ENCODE data around the gene SLC6A13.

Gene SLC6A13

DNA sequence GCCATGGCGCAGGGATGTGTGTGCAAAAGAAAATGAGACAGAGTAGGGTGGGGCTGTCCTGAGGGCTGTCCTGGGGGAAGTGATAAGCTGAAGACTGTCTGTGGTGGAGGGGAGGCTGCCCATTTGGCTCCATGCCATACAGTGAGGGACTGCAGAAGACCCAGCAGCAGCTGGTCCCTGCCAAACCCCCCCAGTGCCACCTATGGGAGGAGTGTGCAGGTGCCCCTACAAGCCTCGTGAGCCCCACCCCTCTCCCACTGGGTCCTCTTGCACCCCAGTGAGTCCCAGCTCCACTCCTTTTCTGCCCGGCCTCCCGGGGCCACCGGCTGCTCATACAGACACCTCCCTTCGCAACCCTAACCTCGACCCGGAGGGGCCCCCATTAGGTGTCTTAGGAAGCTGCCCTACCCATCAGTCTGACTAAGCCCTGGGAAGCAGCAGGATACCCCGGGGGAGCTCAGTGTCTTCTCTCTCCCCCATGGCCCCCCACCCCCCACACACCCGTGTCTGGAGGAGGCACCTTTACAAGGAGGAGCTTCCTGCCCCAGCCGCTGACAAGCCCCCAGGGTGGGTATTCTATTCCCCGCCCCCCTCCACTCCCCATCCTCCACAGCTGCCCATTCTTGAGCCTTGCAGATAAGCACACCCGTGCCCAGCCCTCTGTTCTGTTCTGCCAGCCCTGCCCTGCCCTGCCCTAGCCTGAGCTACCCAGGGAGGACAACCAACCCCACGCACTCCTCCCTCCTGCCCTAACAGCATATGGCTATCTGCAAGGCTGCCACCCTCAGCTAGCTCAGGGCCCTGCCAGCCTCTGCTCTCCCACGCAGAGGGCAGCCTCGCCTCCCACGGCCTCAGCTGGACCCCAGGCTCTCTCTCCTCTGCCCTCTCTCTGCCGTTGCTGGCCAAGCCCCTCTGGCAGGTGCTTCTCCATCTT is 90.6 kb downstream of the SLC6A13 start:
- Histone ChIP-seq H3K9me3 (ENCODE audit: control insufficient read depth in 2 of 2, low read length in 2 of 2) (no peaks in the 10 kb centered on the region), H3K9ac (ENCODE audit: low read length in 2 of 2) (no peak overlapping the region), H3K36me3 (ENCODE audit: control insufficient read depth in 2 of 2, insufficient read depth in 2 of 2, low read length in 2 of 2) (no peaks in the 10 kb centered on the region), H3K4me1 (ENCODE audit: control insufficient read depth, insufficient read depth, low read length) (peaks cover 6% of the 10 kb centered on the region), H3K27ac (ENCODE audit: low read length) (no peak overlapping the region), H3K4me3 (ENCODE audit: low read length in 2 of 2) (no peak overlapping the region), H3K27me3 (ENCODE audit: control insufficient read depth in 1 of 2, insufficient read depth in 2 of 2, low read length in 2 of 2) (peaks cover 5% of the 10 kb centered on the region in 2 donors)

DNA sequence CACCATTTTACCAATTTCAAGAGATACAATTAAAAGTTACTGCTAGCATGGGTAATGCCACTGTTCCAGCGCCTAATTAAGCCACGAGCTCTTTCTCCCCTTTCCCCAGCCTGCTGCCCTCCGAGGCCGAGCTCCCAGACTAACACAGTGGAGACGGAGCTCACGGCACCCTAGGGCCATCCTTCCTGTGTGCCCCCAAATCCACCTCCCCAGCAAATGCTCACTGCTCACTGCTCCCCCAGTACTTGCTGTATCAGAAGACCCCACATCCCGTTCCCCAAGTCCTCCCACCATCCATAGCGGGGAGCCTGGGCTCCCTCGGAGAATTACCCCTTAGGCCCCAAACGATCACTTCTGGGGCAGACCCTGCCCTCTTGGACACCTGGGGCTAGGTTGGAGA is 91.4 kb downstream of the SLC6A13 start:
- H3K27me3 ChIP-seq (ENCODE audit: control insufficient read depth in 1 of 2, insufficient read depth in 2 of 2, low read length in 2 of 2) = peaks cover 3 to 5% of the 10 kb centered on the region in 2 donors
- H3K36me3 ChIP-seq (ENCODE audit: control insufficient read depth in 2 of 2, insufficient read depth in 2 of 2, low read length in 2 of 2) = no peaks in the 10 kb centered on the region
- H3K27ac ChIP-seq (ENCODE audit: low read length) = no peak overlapping the region
- H3K9ac ChIP-seq (ENCODE audit: low read length in 2 of 2) = no peak overlapping the region
- H3K4me1 ChIP-seq (ENCODE audit: control insufficient read depth, insufficient read depth, low read length) = no peaks in the 10 kb centered on the region
- no peaks in the 10 kb centered on the region for H3K9me3 ChIP-seq (ENCODE audit: control insufficient read depth in 2 of 2, low read length in 2 of 2)
- no peak overlapping the region for H3K4me3 ChIP-seq (ENCODE audit: low read length in 2 of 2)
